WTC11 (cell line): ENCODE data around the gene CBFA2T3. TPM values are rescaled to one million over a fixed set of nuclear protein-coding genes. Genes with fewer than 3 reads are reported as not detected.

Source experiments
- ATAC-seq: fragments of 200-7000 bp; cut with Tn5 transposase; 2 replicates; pipeline ENCODE4 v1.10.0; 2021; ENCODE audit warnings: mild to moderate bottlenecking, moderate library complexity
- CTCF ChIA-PET: fragments of 300-600 bp; sonication (Branson Sonifier 250); formaldehyde crosslinking; loops from one replicate; lab custom pipeline; 2021; ENCODE audit warnings: antibody characterized with exemption; lab: Charles Lee
- POLR2A ChIA-PET: fragments of 350-600 bp; sonication (Branson Sonifier 250); formaldehyde crosslinking; loops from one replicate; lab custom pipeline; 2021; ENCODE audit warnings: antibody characterized with exemption; lab: Charles Lee
- DNase-seq: peaks from one replicate; pipeline ENCODE4 v3.0.0; 2021; ENCODE audit warnings: low spot score
- H3K27ac Mint-ChIP-seq: 2 replicates; pipeline ENCODE4 v1.8.0; 2021; ENCODE audit warnings: mixed read lengths
- H3K27me3 Mint-ChIP-seq: 2 replicates; pipeline ENCODE4 v1.8.0; 2021; ENCODE audit warnings: low read depth, mild to moderate bottlenecking, moderate library complexity, mixed read lengths
- H3K36me3 Mint-ChIP-seq: 2 replicates; pipeline ENCODE4 v1.8.0; 2021; ENCODE audit warnings: mixed read lengths
- H3K4me1 Mint-ChIP-seq: 2 replicates; pipeline ENCODE4 v1.8.0; 2022; ENCODE audit warnings: mixed read lengths
- H3K4me3 Mint-ChIP-seq: 2 replicates; pipeline ENCODE4 v1.8.0; 2021; ENCODE audit warnings: mild to moderate bottlenecking, moderate library complexity, mixed read lengths
- H3K9me3 Mint-ChIP-seq: 2 replicates; pipeline ENCODE4 v1.8.0; 2021; ENCODE audit warnings: mixed read lengths
- ARID4B ChIP-seq: sonication (generic); formaldehyde crosslinking; IDR thresholded peaks from 2 replicates; pipeline ENCODE4 v1.8.0; 2023; ENCODE audit warnings: missing genetic modification reagents, mild to moderate bottlenecking, borderline replicate concordance
- ATF1 ChIP-seq: sonication (generic); formaldehyde crosslinking; IDR thresholded peaks from 2 replicates; pipeline ENCODE4 v1.8.1; 2023; ENCODE audit warnings: mild to moderate bottlenecking, moderate library complexity, missing genetic modification reagents
- EMX1 ChIP-seq: fragments of 250-450 bp; sonication (Bioruptor Pico); IDR thresholded peaks from 2 replicates; pipeline ENCODE4 v1.8.0; 2021; ENCODE audit warnings: mild to moderate bottlenecking
- ERG ChIP-seq: fragments of 250-450 bp; sonication (Bioruptor Pico); IDR thresholded peaks from 2 replicates; pipeline ENCODE4 v1.8.0; 2021; ENCODE audit warnings: mild to moderate bottlenecking
- GABPB1 ChIP-seq: sonication (generic); formaldehyde crosslinking; IDR thresholded peaks from 2 replicates; pipeline ENCODE4 v1.8.1; 2023; ENCODE audit warnings: mild to moderate bottlenecking, missing genetic modification reagents
- GTF2I ChIP-seq: fragments of 250-450 bp; sonication (Bioruptor Pico); conservative IDR thresholded peaks from 2 replicates; pipeline ENCODE4 v1.4.0; 2021; ENCODE audit warnings: mild to moderate bottlenecking
- IRF2 ChIP-seq: sonication (generic); formaldehyde crosslinking; IDR thresholded peaks from 2 replicates; pipeline ENCODE4 v1.8.0; 2022; ENCODE audit warnings: low read depth, missing genetic modification reagents, borderline replicate concordance
- JUN ChIP-seq: sonication (generic); formaldehyde crosslinking; IDR thresholded peaks from 2 replicates; pipeline ENCODE4 v1.8.0; 2023; ENCODE audit warnings: mild to moderate bottlenecking, missing genetic modification reagents
- MAX ChIP-seq: sonication (generic); formaldehyde crosslinking; IDR thresholded peaks from 2 replicates; pipeline ENCODE4 v1.8.0; 2022; ENCODE audit warnings: mild to moderate bottlenecking, missing genetic modification reagents
- NFATC4 ChIP-seq: fragments of 250-450 bp; sonication (Bioruptor Pico); IDR thresholded peaks from 2 replicates; pipeline ENCODE4 v1.9.0; 2021; ENCODE audit warnings: mild to moderate bottlenecking
- NFYB ChIP-seq: sonication (generic); formaldehyde crosslinking; conservative IDR thresholded peaks from 2 replicates; pipeline ENCODE4 v1.8.0; 2022; ENCODE audit warnings: low read depth, missing genetic modification reagents
- NR1H2 ChIP-seq: sonication (generic); formaldehyde crosslinking; IDR thresholded peaks from 2 replicates; pipeline ENCODE4 v1.9.0; 2021; ENCODE audit warnings: mild to moderate bottlenecking, moderate library complexity, missing genetic modification reagents
- SMAD4 ChIP-seq: sonication (generic); formaldehyde crosslinking; IDR thresholded peaks from 2 replicates; pipeline ENCODE4 v1.8.0; 2022; ENCODE audit warnings: mild to moderate bottlenecking, missing genetic modification reagents
- SP1 ChIP-seq: sonication (generic); formaldehyde crosslinking; conservative IDR thresholded peaks from 2 replicates; pipeline ENCODE4 v1.8.1; 2022; ENCODE audit warnings: missing genetic modification reagents
- STAT6 ChIP-seq: sonication (generic); formaldehyde crosslinking; conservative IDR thresholded peaks from 2 replicates; pipeline ENCODE4 v1.8.1; 2023; ENCODE audit warnings: mild to moderate bottlenecking, low read depth, missing genetic modification reagents, moderate library complexity
- TP53 ChIP-seq: sonication (generic); formaldehyde crosslinking; IDR thresholded peaks from 2 replicates; pipeline ENCODE4 v1.8.1; 2023; ENCODE audit warnings: mild to moderate bottlenecking, missing genetic modification reagents
- USF1 ChIP-seq: sonication (generic); formaldehyde crosslinking; IDR thresholded peaks from 2 replicates; pipeline ENCODE4 v1.8.0; 2022; ENCODE audit warnings: mild to moderate bottlenecking, missing genetic modification reagents
- USF2 ChIP-seq: sonication (generic); formaldehyde crosslinking; IDR thresholded peaks from 2 replicates; pipeline ENCODE4 v1.8.1; 2023; ENCODE audit warnings: mild to moderate bottlenecking, missing genetic modification reagents, moderate library complexity
- ZBTB43 ChIP-seq: sonication (generic); formaldehyde crosslinking; IDR thresholded peaks from 2 replicates; pipeline ENCODE4 v1.8.1; 2023; ENCODE audit warnings: mild to moderate bottlenecking, missing genetic modification reagents
- ZNF281 ChIP-seq: sonication (generic); formaldehyde crosslinking; IDR thresholded peaks from 2 replicates; pipeline ENCODE4 v1.8.0; 2023; ENCODE audit warnings: mild to moderate bottlenecking, missing genetic modification reagents
- total RNA-seq: library from RNA; stranded (reverse); gene quantifications from 3 replicates; pipeline ENCODE4 v1.2.3, GENCODE V29; 2021

Gene CBFA2T3
- total RNA-seq, 1 experiment from 2014 or later, result 2.6 TPM

GRCh38 chr16:88971371-88972097 is 5.5 kb downstream of the CBFA2T3 start:
- H3K4me3 Mint-ChIP-seq, result no peak overlapping the region
- DNase-seq, result no peak
- H3K27ac Mint-ChIP-seq, result no peak overlapping the region
- CTCF ChIA-PET, result interaction anchor here (1.8 to 2.0 kb wide), 3 partner anchors 91 to 234 kb away, joined by 5 to 6 read pairs (median 6); no protein-coding TSS in a partner anchor
- ATAC-seq, result no peak
- H3K36me3 Mint-ChIP-seq, result no peaks in the 10 kb centered on the region
- H3K4me1 Mint-ChIP-seq, result no peaks in the 10 kb centered on the region
- H3K27me3 Mint-ChIP-seq, result no peaks in the 10 kb centered on the region
- TF ChIP-seq JUN (CRISPR knock-in tag) (no peak), ZBTB43 (no peak), EMX1 (CRISPR knock-in tag) (no peak), MAX (CRISPR knock-in tag) (no peak), NFYB (CRISPR knock-in tag) (no peak), USF1 (CRISPR knock-in tag) (no peak), ZNF281 (CRISPR knock-in tag) (no peak), IRF2 (no peak), ARID4B (no peak), GTF2I (CRISPR knock-in tag) (no peak), SP1 (CRISPR knock-in tag) (no peak), SMAD4 (CRISPR knock-in tag) (no peak)
- H3K9me3 Mint-ChIP-seq, result no peaks in the 10 kb centered on the region
- POLR2A ChIA-PET, result no interaction called here

- ChIA-PET CTCF (no interaction called here), POLR2A (no interaction called here)
- Mint-ChIP-seq H3K27me3 (no peaks in the 10 kb centered on the region), H3K4me3 (no peak overlapping the region), H3K27ac (peak overlapping the region; percentile 78; the same call in 1 of the 2 replicates), H3K4me1 (no peaks in the 10 kb centered on the region), H3K36me3 (no peaks in the 10 kb centered on the region), H3K9me3 (no peaks in the 10 kb centered on the region)
- DNase-seq, result no peak
- TF ChIP-seq NFATC4 (CRISPR knock-in tag), result no peak
- TF ChIP-seq GABPB1, result no peak
- TF ChIP-seq ATF1 (CRISPR knock-in tag), result no peak
- TF ChIP-seq MAX (CRISPR knock-in tag), result no peak
- no peak for TF ChIP-seq USF2 (CRISPR knock-in tag)
- no peak for TF ChIP-seq TP53 (CRISPR knock-in tag)
- no peak for TF ChIP-seq NR1H2 (CRISPR knock-in tag)
- TF ChIP-seq STAT6 (CRISPR knock-in tag), result no peak
- TF ChIP-seq ERG (CRISPR knock-in tag), result no peak
- no peak for ATAC-seq
Measured at GRCh38 chr16:88970539-88971065, 6.4 kb downstream of the CBFA2T3 start.
